ENCODE results near the gene TNFAIP8L3.

TNFAIP8L3 gene

GRCh38 chr15:51087513-51087912, 7.2 kb downstream of the TNFAIP8L3 start:
- TF ChIP-seq CTCF (IDR thresholded peaks at IDR 0.05; ENCODE audit: low read depth, low read length) = no peak
- no peak for DNase-seq (ENCODE audit: low read depth, low spot score)
- in situ Hi-C loops (cut with HindIII; ENCODE audit: low sequenced_read_pairs) = no loop called here
- H3K4me3 ChIP-seq (ENCODE audit: low read depth, low read length) = no peak overlapping the region

DNA sequence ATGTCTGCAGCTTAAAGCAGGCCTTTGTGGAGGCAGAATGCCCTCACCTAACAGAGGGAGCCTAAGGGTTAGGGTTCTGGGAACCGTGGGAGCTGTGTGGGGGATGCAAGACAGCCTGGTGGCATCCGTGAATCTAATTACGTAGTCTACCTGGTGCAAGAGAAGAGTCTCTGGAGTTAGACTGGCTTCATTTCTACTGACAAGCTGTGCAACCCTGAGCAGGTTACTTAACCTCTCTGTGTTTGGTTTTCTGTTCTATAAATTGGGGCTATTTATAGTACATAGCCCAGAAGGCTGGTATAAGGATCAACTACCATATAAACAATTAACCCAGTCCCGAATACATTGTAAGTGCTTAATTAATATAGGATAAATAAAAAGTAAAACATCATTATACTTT, 8.3 kb downstream of the TNFAIP8L3 start:
- in situ Hi-C loops (cut with HindIII; ENCODE audit: low sequenced_read_pairs) = no loop called here
- no peak for TF ChIP-seq CTCF (IDR thresholded peaks at IDR 0.05; ENCODE audit: low read depth, low read length)

DNA sequence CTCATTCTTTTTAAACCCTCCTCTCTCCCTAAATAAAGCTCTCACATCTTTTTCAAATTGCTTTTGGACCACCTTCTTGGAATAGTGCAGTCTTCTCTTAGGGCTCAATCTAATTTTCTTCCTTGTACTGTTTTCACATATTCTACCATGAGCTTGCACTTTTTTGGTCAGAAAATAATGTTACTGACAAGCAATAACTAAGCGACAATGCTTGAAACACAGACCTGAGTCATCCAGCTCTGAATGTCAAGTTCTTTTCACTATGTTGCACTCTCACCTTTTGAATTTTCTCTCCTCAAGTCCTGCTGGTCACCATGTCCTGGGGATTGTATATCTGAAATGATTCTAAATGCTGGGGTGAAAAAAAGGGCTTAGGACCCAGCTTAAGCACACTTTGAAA, 8.9 kb downstream of the TNFAIP8L3 start:
- TF ChIP-seq CTCF (IDR thresholded peaks at IDR 0.05; ENCODE audit: low read depth, low read length) = no peak
- no peak overlapping the region for H3K4me3 ChIP-seq (ENCODE audit: low read depth, low read length)
- no peak for DNase-seq (ENCODE audit: low read depth, low spot score)
- in situ Hi-C loops (cut with HindIII; ENCODE audit: low sequenced_read_pairs) = no loop called here

More for the DNA sequence above, 8.3 kb downstream of the TNFAIP8L3 start:
- H3K4me3 ChIP-seq (ENCODE audit: low read depth, low read length) = no peak overlapping the region
- no peak for DNase-seq (ENCODE audit: low read depth, low spot score)

DNA sequence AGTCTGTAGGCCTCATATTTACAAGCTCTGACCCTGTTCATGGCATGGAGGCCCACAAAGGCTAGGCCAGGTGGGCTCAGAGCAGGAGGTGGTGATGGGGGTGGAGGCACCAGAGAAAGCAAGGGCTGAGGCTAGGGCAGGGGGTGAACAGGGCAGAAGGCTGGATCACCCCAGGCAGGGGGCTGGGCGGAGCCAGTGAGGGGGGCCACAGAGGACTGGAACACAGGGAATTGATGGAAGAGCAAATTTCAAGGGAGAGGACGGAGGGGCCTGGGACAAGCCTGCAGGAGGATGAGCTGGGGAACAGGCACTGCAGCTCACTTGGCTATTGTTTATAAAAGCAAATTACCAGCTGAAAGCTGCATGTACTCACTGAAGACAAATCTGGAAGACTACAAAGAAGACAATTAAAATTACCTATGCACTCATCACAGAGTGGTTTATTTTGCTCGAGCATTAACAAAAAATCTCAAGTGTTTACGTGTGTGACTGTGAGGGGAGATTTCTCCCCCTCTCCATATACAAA, 11.0 kb downstream of the TNFAIP8L3 start:
- DNase-seq (ENCODE audit: low read depth, low spot score) = no peak
- no peak overlapping the region for H3K4me3 ChIP-seq (ENCODE audit: low read depth, low read length)
- in situ Hi-C loops (cut with HindIII; ENCODE audit: low sequenced_read_pairs) = no loop called here
- TF ChIP-seq CTCF (IDR thresholded peaks at IDR 0.05; ENCODE audit: low read depth, low read length) = no peak

DNA sequence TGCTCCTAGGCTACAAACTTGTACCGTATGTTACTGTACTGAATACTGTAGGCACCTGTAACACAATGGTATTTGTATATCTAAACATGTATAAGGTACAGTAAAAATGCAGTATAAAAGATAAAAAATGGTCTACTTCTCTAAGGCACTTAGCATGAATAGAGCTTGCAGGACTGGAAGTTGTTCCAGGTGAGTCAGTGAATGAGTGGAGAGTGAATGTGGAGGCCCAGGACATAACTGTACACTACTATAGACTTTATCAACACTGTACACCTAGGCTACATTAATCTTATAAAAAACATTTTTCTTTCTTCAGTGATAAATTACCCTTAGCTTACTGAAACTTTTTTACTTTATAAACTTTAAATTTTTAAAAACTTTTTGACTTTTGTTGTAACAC, 12.5 kb downstream of the TNFAIP8L3 start:
- H3K4me3 ChIP-seq (ENCODE audit: low read depth, low read length) = no peak overlapping the region
- TF ChIP-seq CTCF (IDR thresholded peaks at IDR 0.05; ENCODE audit: low read depth, low read length) = no peak
- in situ Hi-C loops (cut with HindIII; ENCODE audit: low sequenced_read_pairs) = no loop called here
- DNase-seq (ENCODE audit: low read depth, low spot score) = no peak

DNA sequence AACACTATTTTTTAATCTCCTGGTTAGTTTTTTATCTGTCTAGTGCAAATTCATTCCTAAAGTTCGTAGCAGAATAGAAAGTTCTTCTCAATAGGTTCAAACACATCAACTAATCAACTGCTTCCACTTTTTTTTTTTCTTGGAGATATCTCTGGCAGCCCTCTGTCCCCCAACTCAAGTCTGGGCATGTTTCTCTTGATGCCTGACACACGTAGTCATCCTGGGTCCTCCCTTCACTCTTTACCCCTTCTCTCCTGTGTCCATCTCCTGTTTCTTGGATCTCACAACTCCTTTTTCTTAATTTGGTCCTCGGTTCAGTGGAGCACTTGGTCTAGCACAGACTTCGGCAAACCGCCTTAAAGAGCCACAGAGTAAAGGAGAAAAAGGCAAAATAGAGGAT, 14.4 kb downstream of the TNFAIP8L3 start:
- no peak for DNase-seq (ENCODE audit: low read depth, low spot score)
- no peak for TF ChIP-seq CTCF (IDR thresholded peaks at IDR 0.05; ENCODE audit: low read depth, low read length)
- in situ Hi-C loops (cut with HindIII; ENCODE audit: low sequenced_read_pairs) = no loop called here
- no peak overlapping the region for H3K4me3 ChIP-seq (ENCODE audit: low read depth, low read length)

DNA sequence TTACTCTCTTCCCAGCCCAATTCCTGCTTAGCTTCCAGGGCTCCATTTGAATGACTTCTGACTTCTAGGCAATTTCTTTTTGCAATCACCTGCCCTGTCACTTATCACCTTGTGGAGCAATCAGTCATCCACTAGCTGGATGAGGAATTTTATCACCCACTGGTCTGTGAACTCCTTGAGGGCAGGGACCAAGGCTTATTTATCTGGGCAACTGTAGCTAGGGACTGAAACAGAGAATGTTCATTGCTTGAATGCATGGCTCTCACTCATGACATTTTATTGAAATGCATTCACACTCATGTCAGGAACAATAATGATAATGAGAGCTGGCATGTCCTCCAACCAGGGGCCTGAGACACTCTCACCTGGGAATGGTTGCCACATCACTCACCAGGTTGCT, 15.5 kb downstream of the TNFAIP8L3 start:
- no peak overlapping the region for H3K4me3 ChIP-seq (ENCODE audit: low read depth, low read length)
- no peak for TF ChIP-seq CTCF (IDR thresholded peaks at IDR 0.05; ENCODE audit: low read depth, low read length)
- in situ Hi-C loops (cut with HindIII; ENCODE audit: low sequenced_read_pairs) = no loop called here
- DNase-seq (ENCODE audit: low read depth, low spot score) = no peak

Measured in astrocyte of the spinal cord (primary cell).